Measurements from ENCODE around the gene RNF41. TPM values are rescaled to one million over a fixed set of nuclear protein-coding genes. Genes with fewer than 3 reads are reported as not detected.

Gene RNF41
- total RNA-seq, 1 experiment from 2014 or later: 57.4 TPM

- ChIA-PET POLR2A (interaction anchor here (1.6 kb wide), 1 partner anchor 9 kb away, joined by 9 read pairs; no protein-coding TSS in a partner anchor), CTCF (no interaction called here)
- H3K36me3 Mint-ChIP-seq: peaks cover 89% of the 10 kb centered on the region
- no peak for TF ChIP-seq FOXK1 (CRISPR knock-in tag; IDR thresholded peaks at IDR 0.05)
- TF ChIP-seq ARID4B (CRISPR knock-in tag; IDR thresholded peaks at IDR 0.05; ENCODE audit: borderline replicate concordance): no peak
- no peak for TF ChIP-seq ZMAT4 (CRISPR knock-in tag; IDR thresholded peaks at IDR 0.05)
- no peak for TF ChIP-seq NR2C2 (CRISPR knock-in tag; IDR thresholded peaks at IDR 0.05)
- TF ChIP-seq NR3C1 (CRISPR knock-in tag; conservative IDR thresholded peaks at IDR 0.05; ENCODE audit: low read depth): no peak
- TF ChIP-seq TP53 (CRISPR knock-in tag; IDR thresholded peaks at IDR 0.05): no peak
- no peak for TF ChIP-seq ZNF317 (CRISPR knock-in tag; IDR thresholded peaks at IDR 0.05; ENCODE audit: borderline replicate concordance, low read depth)
- no peak for TF ChIP-seq IRF1 (CRISPR knock-in tag; IDR thresholded peaks at IDR 0.05)
- TF ChIP-seq IRF2 (CRISPR knock-in tag; IDR thresholded peaks at IDR 0.05; ENCODE audit: borderline replicate concordance, low read depth): no peak
- TF ChIP-seq TEAD1 (CRISPR knock-in tag; IDR thresholded peaks at IDR 0.05): no peak
- no peak for TF ChIP-seq ZNF532 (CRISPR knock-in tag; IDR thresholded peaks at IDR 0.05; ENCODE audit: borderline replicate concordance)
- no peak for TF ChIP-seq ATF3 (CRISPR knock-in tag; conservative IDR thresholded peaks at IDR 0.05)
- no peak for TF ChIP-seq MXD4 (CRISPR knock-in tag; IDR thresholded peaks at IDR 0.05; ENCODE audit: borderline replicate concordance)
- TF ChIP-seq E2F4 (CRISPR knock-in tag; IDR thresholded peaks at IDR 0.05; ENCODE audit: borderline replicate concordance, low read depth): no peak
- no peak for TF ChIP-seq RELA (CRISPR knock-in tag; IDR thresholded peaks at IDR 0.05; ENCODE audit: borderline replicate concordance)
- no peak for TF ChIP-seq CDX4 (CRISPR knock-in tag; IDR thresholded peaks at IDR 0.05; ENCODE audit: borderline replicate concordance)
- TF ChIP-seq MYBL2 (CRISPR knock-in tag; IDR thresholded peaks at IDR 0.05): no peak
- TF ChIP-seq PRRX2 (CRISPR knock-in tag; IDR thresholded peaks at IDR 0.05): no peak
- no peak for TF ChIP-seq KAT7 (CRISPR knock-in tag; IDR thresholded peaks at IDR 0.05; ENCODE audit: borderline replicate concordance)
- no peak overlapping the region for H3K27ac Mint-ChIP-seq
- no peaks in the 10 kb centered on the region for H3K4me1 Mint-ChIP-seq
- no peaks in the 10 kb centered on the region for H3K9me3 Mint-ChIP-seq
- H3K27me3 Mint-ChIP-seq (ENCODE audit: low read depth): no peaks in the 10 kb centered on the region
- no peak for DNase-seq (ENCODE audit: low spot score)
- ATAC-seq: no peak
- no peak overlapping the region for H3K4me3 Mint-ChIP-seq
Measured at GRCh38 chr12:56172839-56173238, 48.9 kb downstream of the RNF41 start.

All from WTC11 (cell line).